ENCODE results near the gene GSG1L.
"Not testable (repeated sequence)": the region's sequence is repeated elsewhere in the genome, so short reads cannot be mapped to it uniquely, and the experiment has no call there.

Gene GSG1L

GRCh38 chr16:27951489-27952120 lies 111.9 kb downstream of the GSG1L start:
- DNase-seq (ENCODE audit: extremely low read depth, insufficient read length), result no peak
- Histone ChIP-seq H3K4me3 (replicated peaks; ENCODE audit: low read depth, low read length) (no peak overlapping the region), H3K36me3 (ENCODE audit: control insufficient read depth, insufficient read depth, low read length) (no peaks in the 10 kb centered on the region), H3K27me3 (replicated peaks; ENCODE audit: control insufficient read depth, insufficient read depth, low read length) (no peaks in the 10 kb centered on the region)
- TF ChIP-seq CTCF (IDR thresholded peaks at IDR 0.05; ENCODE audit: insufficient read depth, low read length, poor library complexity, severe bottlenecking), result no peak

DNA sequence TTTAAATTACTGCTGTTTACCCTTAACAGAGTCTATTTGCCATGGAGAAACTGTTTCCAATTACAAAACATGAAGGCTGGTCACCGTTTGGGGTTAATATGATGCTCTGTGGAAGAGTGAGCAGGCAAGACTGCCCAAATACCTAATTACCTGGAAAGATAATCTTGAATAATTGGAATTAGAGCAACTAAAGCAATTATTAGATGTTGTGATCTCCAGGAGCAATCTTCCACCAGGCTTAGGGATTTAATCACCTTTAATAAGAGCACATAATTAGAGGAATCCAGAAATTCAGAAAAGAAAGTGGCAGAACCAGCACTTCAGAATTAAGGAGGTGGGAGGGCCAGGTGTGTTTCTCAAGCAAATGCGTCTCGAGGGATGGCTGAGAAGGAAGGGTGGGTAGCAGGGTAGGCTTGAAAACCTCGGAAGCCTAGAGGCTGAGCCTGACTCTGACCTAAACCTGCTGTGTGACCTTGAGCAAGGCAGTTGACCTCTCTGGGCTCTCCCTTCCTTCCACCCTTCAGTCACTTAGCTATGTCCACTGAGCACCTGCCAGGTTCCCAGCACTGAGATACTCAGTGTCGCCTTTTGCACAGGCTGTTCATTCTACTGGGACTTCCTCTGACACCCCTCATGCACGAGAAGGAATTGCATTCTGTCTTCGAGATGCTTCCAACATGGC lies 113.2 kb downstream of the GSG1L start:
- DNase-seq (ENCODE audit: extremely low read depth, insufficient read length), result no peak
- Histone ChIP-seq H3K27me3 (replicated peaks; ENCODE audit: control insufficient read depth, insufficient read depth, low read length) (no peaks in the 10 kb centered on the region), H3K4me3 (replicated peaks; ENCODE audit: low read depth, low read length) (no peak overlapping the region), H3K36me3 (ENCODE audit: control insufficient read depth, insufficient read depth, low read length) (no peaks in the 10 kb centered on the region)
- TF ChIP-seq CTCF (IDR thresholded peaks at IDR 0.05; ENCODE audit: insufficient read depth, low read length, poor library complexity, severe bottlenecking), result no peak

DNA sequence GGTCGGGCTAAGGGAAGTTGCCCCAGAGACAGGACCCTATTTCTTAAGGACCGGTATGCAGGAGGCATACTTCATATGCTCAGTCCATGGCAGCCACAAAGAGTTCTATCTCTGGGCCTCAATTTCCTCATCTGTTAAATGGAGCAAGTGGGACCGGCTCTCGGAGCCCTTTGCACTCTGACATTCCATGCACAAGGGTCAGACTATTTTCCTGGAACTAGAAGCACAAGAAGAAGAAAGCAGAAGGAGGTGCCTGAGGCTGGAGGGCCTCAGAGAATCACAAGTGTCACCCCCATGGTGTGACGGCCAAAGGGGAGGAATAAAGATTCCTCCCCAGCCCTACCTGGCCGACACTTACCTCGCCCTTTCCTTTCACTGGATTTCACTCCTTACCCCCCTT lies 115.8 kb downstream of the GSG1L start:
- H3K36me3 ChIP-seq (ENCODE audit: control insufficient read depth, insufficient read depth, low read length), result no peaks in the 10 kb centered on the region
- DNase-seq (ENCODE audit: extremely low read depth, insufficient read length), result no peak
- H3K4me3 ChIP-seq (replicated peaks; ENCODE audit: low read depth, low read length), result no peak overlapping the region
- no peak for TF ChIP-seq CTCF (IDR thresholded peaks at IDR 0.05; ENCODE audit: insufficient read depth, low read length, poor library complexity, severe bottlenecking)
- no peaks in the 10 kb centered on the region for H3K27me3 ChIP-seq (replicated peaks; ENCODE audit: control insufficient read depth, insufficient read depth, low read length)

- no peak for TF ChIP-seq CTCF (IDR thresholded peaks at IDR 0.05; ENCODE audit: insufficient read depth, low read length, poor library complexity, severe bottlenecking)
- DNase-seq (ENCODE audit: extremely low read depth, insufficient read length), result no peak
- H3K27me3 ChIP-seq (replicated peaks; ENCODE audit: control insufficient read depth, insufficient read depth, low read length), result no peaks in the 10 kb centered on the region
- H3K36me3 ChIP-seq (ENCODE audit: control insufficient read depth, insufficient read depth, low read length), result no peaks in the 10 kb centered on the region
- no peak overlapping the region for H3K4me3 ChIP-seq (replicated peaks; ENCODE audit: low read depth, low read length)
Measured at GRCh38 chr16:27945233-27945973, 118.1 kb downstream of the GSG1L start.

- Histone ChIP-seq H3K4me3 (replicated peaks; ENCODE audit: low read depth, low read length) (no peak overlapping the region), H3K27me3 (replicated peaks; ENCODE audit: control insufficient read depth, insufficient read depth, low read length) (no peaks in the 10 kb centered on the region), H3K36me3 (ENCODE audit: control insufficient read depth, insufficient read depth, low read length) (no peaks in the 10 kb centered on the region)
- TF ChIP-seq CTCF (IDR thresholded peaks at IDR 0.05; ENCODE audit: insufficient read depth, low read length, poor library complexity, severe bottlenecking), result no peak
- no peak for DNase-seq (ENCODE audit: extremely low read depth, insufficient read length)
Measured at GRCh38 chr16:27943766-27944165, 119.7 kb downstream of the GSG1L start.

- not testable (repeated sequence) for H3K27me3 ChIP-seq (replicated peaks; ENCODE audit: control insufficient read depth, insufficient read depth, low read length); H3K4me3 ChIP-seq (replicated peaks; ENCODE audit: low read depth, low read length)
Measured at GRCh38 chr16:27942071-27942470, 121.4 kb downstream of the GSG1L start.

More at GRCh38 chr16:27942071-27942470, 121.4 kb downstream of the GSG1L start:
- not testable (repeated sequence) for H3K36me3 ChIP-seq (ENCODE audit: control insufficient read depth, insufficient read depth, low read length); DNase-seq (ENCODE audit: extremely low read depth, insufficient read length)
